H1 (cell line): ENCODE measurements around the gene PDE3A. TPM values are rescaled to one million over a fixed set of nuclear protein-coding genes. Genes with fewer than 3 reads are reported as not detected.

Experiments used
- CTCF ChIA-PET: fragments of 300-600 bp; sonication (Branson Sonifier 250); formaldehyde crosslinking; loops from one replicate; lab custom pipeline; 2021; ENCODE audit not compliant: partially characterized antibody; lab: Charles Lee
- POLR2A ChIA-PET: fragments of 300-600 bp; sonication (Branson Sonifier 250); formaldehyde crosslinking; loops from one replicate; lab custom pipeline; 2021; ENCODE audit warnings: inconsistent platforms; ENCODE audit not compliant: partially characterized antibody; lab: Charles Lee
- DNase-seq, 2 experiments: peaks; one replicate each; pipeline versions ENCODE4 v3.0.0 to v3.0.0-alpha.2; 2010 to 2022; ENCODE audit warnings: low spot score in 2 of 2, low read depth in 1 of 2, mixed read lengths in 1 of 2
- FAIRE-seq: peaks from 2 replicates; lab custom pipeline; 2011; peaks lifted over from hg19 to GRCh38; lab: Jason Lieb, UNC
- H2AFZ ChIP-seq: 2 replicates; pipeline ENCODE4 v1.8.1; 2012; ENCODE audit warnings: low read length, inconsistent platforms
- H2AK5ac ChIP-seq: 2 replicates; pipeline ENCODE4 v1.6.1; 2013; ENCODE audit warnings: low read depth, low read length
- H2BK120ac ChIP-seq: replicated peaks from 2 replicates; pipeline ENCODE3; 2013; ENCODE audit warnings: low read depth, low read length, inconsistent platforms
- H2BK12ac ChIP-seq: 2 replicates; pipeline ENCODE4 v1.6.1; 2013; ENCODE audit warnings: low read depth, low read length
- H2BK15ac ChIP-seq: 2 replicates; pipeline ENCODE4 v1.6.1; 2013; ENCODE audit warnings: low read length
- H2BK20ac ChIP-seq: 2 replicates; pipeline ENCODE4 v1.6.1; 2013; ENCODE audit warnings: low read length
- H2BK5ac ChIP-seq: 2 replicates; pipeline ENCODE4 v1.6.1; 2013; ENCODE audit warnings: low read depth, low read length
- H3K14ac ChIP-seq: 2 replicates; pipeline ENCODE4 v1.6.1; 2013; ENCODE audit warnings: inconsistent platforms; ENCODE audit not compliant: insufficient read length
- H3K18ac ChIP-seq: 2 replicates; pipeline ENCODE4 v1.6.1; 2013; ENCODE audit warnings: low read length; ENCODE audit errors: extremely low read depth
- H3K23ac ChIP-seq: 2 replicates; pipeline ENCODE4 v1.6.1; 2013; ENCODE audit warnings: inconsistent platforms; ENCODE audit not compliant: insufficient read length
- H3K23me2 ChIP-seq: 2 replicates; pipeline ENCODE4 v1.6.1; 2013; ENCODE audit warnings: low read depth, low read length
- H3K27ac ChIP-seq: 2 replicates; pipeline ENCODE4 v1.6.1; 2011; ENCODE audit warnings: low read depth, low read length, inconsistent platforms
- H3K27me3 ChIP-seq, 4 experiments: replicated peaks in 1 of 4; 1 replicate in 1 of 4; 2 replicates in 3 of 4; pipeline versions ENCODE4 v1.6.1 to v1.8.1; 2011 to 2013; ENCODE audit warnings: low read length in 3 of 4, mild to moderate bottlenecking in 3 of 4, inconsistent platforms in 2 of 4, mixed read lengths in 2 of 4, moderate library complexity in 1 of 4; ENCODE audit not compliant: control insufficient read depth in 3 of 4, insufficient read depth in 3 of 4; ENCODE audit errors: extremely low read depth in 1 of 4
- H3K36me3 ChIP-seq, 4 experiments: 2 replicates each; pipeline versions ENCODE4 v1.6.1 to v1.8.1; 2011 to 2013; ENCODE audit warnings: mild to moderate bottlenecking in 4 of 4, low read length in 3 of 4, moderate library complexity in 2 of 4, control low read depth in 1 of 4, inconsistent platforms in 1 of 4; ENCODE audit not compliant: insufficient read depth in 4 of 4, control insufficient read depth in 2 of 4
- H3K4ac ChIP-seq: replicated peaks from 2 replicates; pipeline ENCODE3; 2013; ENCODE audit warnings: low read length, low read depth, mixed read lengths, inconsistent platforms; ENCODE audit not compliant: insufficient read length
- H3K4me1 ChIP-seq, 4 experiments: replicated peaks in 1 of 4; 1 replicate in 1 of 4; 2 replicates in 3 of 4; pipeline versions ENCODE4 v1.6.1 to v1.8.1; 2011 to 2013; ENCODE audit warnings: low read length in 3 of 4, inconsistent platforms in 2 of 4, mixed read lengths in 1 of 4; ENCODE audit not compliant: insufficient read depth in 4 of 4, control insufficient read depth in 3 of 4
- H3K4me2 ChIP-seq, 2 experiments: 2 replicates each; pipeline versions ENCODE4 v1.6.1 to v1.8.1; 2011 to 2013; ENCODE audit warnings: low read depth in 2 of 2, low read length in 2 of 2, control low read depth in 1 of 2, inconsistent platforms in 1 of 2, mild to moderate bottlenecking in 1 of 2; ENCODE audit not compliant: insufficient read depth in 1 of 2
- H3K4me3 ChIP-seq, 4 experiments: fragments of 200-600, 300-600 bp in 1 of 4; sonication (generic), shearing (Covaris generic), sonication (Bioruptor Twin) in 1 of 4; 2 replicates each; pipeline versions ENCODE4 v1.5.1 to v1.8.1; 2011 to 2016; ENCODE audit warnings: low read length in 4 of 4, low read depth in 3 of 4, control low read depth in 2 of 4, inconsistent platforms in 2 of 4, mild to moderate bottlenecking in 2 of 4, mixed read lengths in 1 of 4, moderate library complexity in 1 of 4; ENCODE audit not compliant: insufficient read depth in 2 of 4; ENCODE audit errors: extremely low read depth in 1 of 4
- H3K56ac ChIP-seq: replicated peaks from 2 replicates; pipeline ENCODE3; 2013; ENCODE audit warnings: low read depth, mild to moderate bottlenecking, mixed read lengths, low read length, inconsistent platforms; ENCODE audit not compliant: insufficient read length
- H3K79me1 ChIP-seq: 2 replicates; pipeline ENCODE4 v1.6.1; 2013; ENCODE audit warnings: low read depth, low read length, control low read depth
- H3K79me2 ChIP-seq, 2 experiments: 2 replicates each; pipeline versions ENCODE4 v1.6.1 to v1.8.1; 2012 to 2013; ENCODE audit warnings: low read length in 2 of 2, mild to moderate bottlenecking in 2 of 2, inconsistent platforms in 1 of 2; ENCODE audit not compliant: insufficient read depth in 2 of 2, control insufficient read depth in 1 of 2
- H3K9ac ChIP-seq, 4 experiments: replicated peaks in 1 of 4; 1 replicate in 1 of 4; 2 replicates in 3 of 4; pipeline versions ENCODE4 v1.6.1 to v1.8.1; 2011 to 2013; ENCODE audit warnings: low read depth in 3 of 4, low read length in 3 of 4, control low read depth in 2 of 4, mild to moderate bottlenecking in 2 of 4, moderate library complexity in 2 of 4, inconsistent platforms in 1 of 4; ENCODE audit errors: extremely low read depth in 1 of 4
- H3K9me3 ChIP-seq, 2 experiments: 2 replicates each; pipeline versions ENCODE4 v1.6.1 to v1.8.1; 2012 to 2013; ENCODE audit warnings: mild to moderate bottlenecking in 2 of 2, moderate library complexity in 2 of 2, control low read depth in 1 of 2, inconsistent platforms in 1 of 2, low read depth in 1 of 2, low read length in 1 of 2, mixed read lengths in 1 of 2; ENCODE audit not compliant: insufficient read depth in 2 of 2
- H4K20me1 ChIP-seq, 2 experiments: replicated peaks in 1 of 2; 2 replicates each; pipeline versions ENCODE3 to v1.8.1; 2011 to 2013; ENCODE audit warnings: inconsistent platforms in 2 of 2, low read length in 2 of 2, mild to moderate bottlenecking in 1 of 2; ENCODE audit not compliant: insufficient read depth in 2 of 2, control insufficient read depth in 1 of 2
- H4K5ac ChIP-seq: 2 replicates; pipeline ENCODE4 v1.6.1; 2013; ENCODE audit warnings: low read length, low read depth, mixed read lengths, inconsistent platforms; ENCODE audit not compliant: insufficient read length
- H4K8ac ChIP-seq: 2 replicates; pipeline ENCODE4 v1.8.0; 2013; ENCODE audit warnings: mild to moderate bottlenecking, moderate library complexity, low read length, inconsistent platforms; ENCODE audit not compliant: insufficient read depth; ENCODE audit errors: extremely low read depth
- H4K91ac ChIP-seq: replicated peaks from 2 replicates; pipeline ENCODE3; 2013; ENCODE audit warnings: low read length, mixed read lengths, inconsistent platforms; ENCODE audit not compliant: insufficient read length
- CTCF ChIP-seq, 3 experiments: IDR thresholded peaks; 1 replicate in 2 of 3; 2 replicates in 1 of 3; pipeline versions ENCODE4 v1.5.1 to v1.6.1; 2011; ENCODE audit warnings: low read length in 3 of 3, mild to moderate bottlenecking in 3 of 3, inconsistent platforms in 2 of 3, low read depth in 1 of 3, moderate library complexity in 1 of 3; ENCODE audit not compliant: insufficient read depth in 1 of 3; ENCODE audit errors: control extremely low read depth in 1 of 3
- RAD21 ChIP-seq, 2 experiments: IDR thresholded peaks in 1 of 2; conservative IDR thresholded peaks in 1 of 2; 2 replicates each; pipeline ENCODE4 v1.6.1; 2011; ENCODE audit warnings: low read depth in 2 of 2, low read length in 2 of 2, improper control_type of control experiment in 1 of 2, inconsistent platforms in 1 of 2, mild to moderate bottlenecking in 1 of 2, moderate library complexity in 1 of 2
- RXRA ChIP-seq: IDR thresholded peaks from 2 replicates; pipeline ENCODE4 v1.6.1; 2011; ENCODE audit warnings: low read depth, mild to moderate bottlenecking, low read length, moderate library complexity; ENCODE audit not compliant: insufficient read depth
- WGBS, 2 experiments: shearing (Covaris generic) in 1 of 2; methylation state at CpG; one replicate each; pipeline versions ENCODE4 v1.1.6 to v1.1.7; 2013 to 2015; ENCODE audit warnings: low lambda C conversion rate in 2 of 2, mixed read lengths in 2 of 2, inconsistent platforms in 1 of 2, low coverage in 1 of 2, missing lambda C conversion rate in 1 of 2; ENCODE audit not compliant: insufficient replicate concordance in 2 of 2, insufficient coverage in 1 of 2, insufficient read length in 1 of 2; ENCODE audit errors: extremely low coverage in 1 of 2, missing lambda C conversion rate in 1 of 2; 5-methylcytosine and 5-hydroxymethylcytosine counted together
- polyA plus RNA-seq, 7 experiments: library from polyadenylated mRNA; depleted of rRNA in 3 of 7; stranded (reverse) in 5 of 7; unstranded in 2 of 7; fragments of >200 nt in 5 of 7; fragments of 200-250 nt in 2 of 7; gene quantifications; 1 replicate in 5 of 7; 2 replicates in 1 of 7; 4 replicates in 1 of 7; pipeline versions ENCODE4 v1.2.1 to v1.2.3, GENCODE V29; 2011 to 2013; ENCODE audit warnings: missing spikeins in 2 of 7, mixed read lengths in 2 of 7
- total RNA-seq: library from RNA; stranded (reverse); fragmentation: NEBNext Ultra II Directional; extraction: Animal tissue kit (Norgen Biotek cat#: 25700); gene quantifications from 2 replicates; pipeline ENCODE4 v1.2.1, GENCODE V29; 2021

The PDE3A gene
- total and polyA plus RNA-seq, 2 of the 8 experiments (the other 6 are each of a cell fraction or from before 2014, with no cell fraction given): 1.4 to 3.4 TPM

- H3K36me3 ChIP-seq: no peaks in the 10 kb centered on the region
- no peak overlapping the region for H3K27ac ChIP-seq
- H2BK120ac ChIP-seq: no peak overlapping the region
- TF ChIP-seq RXRA (no peak), CTCF (IDR thresholded peaks at IDR 0.05; ENCODE audit: control extremely low read depth in 1 of 3, insufficient read depth in 1 of 3, low read depth in 1 of 3, low read length in 3 of 3) (peak in 2 of 3 experiments; percentile 9 to 34; a peak in 1 of 4 replicates), RAD21 (IDR thresholded peaks at IDR 0.05 in 1 of 2, conservative IDR thresholded peaks at IDR 0.05 in 1 of 2; ENCODE audit: low read depth in 2 of 2, low read length in 2 of 2) (peak in 1 of 2 experiments; percentile 45; a peak in 2 of 4 replicates)
- no peak overlapping the region for H4K91ac ChIP-seq
- H2BK20ac ChIP-seq: no peak overlapping the region
- DNase-seq: no peak
- no peaks in the 10 kb centered on the region for H3K79me2 ChIP-seq
- peak overlapping the region; percentile 89; the same call in 1 of the 2 replicates for H2AFZ ChIP-seq
- H3K9ac ChIP-seq: no peak overlapping the region
- H2BK15ac ChIP-seq: no peak overlapping the region
- H3K14ac ChIP-seq: no peak overlapping the region
- no peak overlapping the region for H2AK5ac ChIP-seq
- H3K9me3 ChIP-seq: no peaks in the 10 kb centered on the region
- ChIA-PET CTCF (interaction anchor here (0.6 to 1.0 kb wide), 2 partner anchors 178 to 805 kb away, joined by 3 read pairs; no protein-coding TSS in a partner anchor), POLR2A (no interaction called here)
- no peak overlapping the region for H3K23ac ChIP-seq
- no peaks in the 10 kb centered on the region for H3K27me3 ChIP-seq
- no peak overlapping the region for H4K5ac ChIP-seq
- peaks cover 0 to 5% (median 0%) of the 10 kb centered on the region in 4 experiments; a peak in 2 of 7 replicates for H3K4me1 ChIP-seq
- no peak overlapping the region for H2BK5ac ChIP-seq
- WGBS, 2 experiments: 66% methylated on average over 3 of the region's 3 CpGs; no CpG with 5 or more reads in 1 of the 2 experiments
- no peaks in the 10 kb centered on the region for H3K23me2 ChIP-seq
- H3K4me2 ChIP-seq: no peak overlapping the region
- H3K18ac ChIP-seq: no peak overlapping the region
- no peaks in the 10 kb centered on the region for H4K20me1 ChIP-seq
- H3K4ac ChIP-seq: no peak overlapping the region
- no peak overlapping the region for H3K4me3 ChIP-seq
- no peak overlapping the region for H3K56ac ChIP-seq
- H4K8ac ChIP-seq: no peak overlapping the region
- H2BK12ac ChIP-seq: no peak overlapping the region
- FAIRE-seq: peak; percentile 78
- no peaks in the 10 kb centered on the region for H3K79me1 ChIP-seq
Measured at GRCh38 chr12:20423557-20423956, 55.2 kb downstream of the PDE3A start.
